CD4-positive, alpha-beta memory T cell (primary cell): ENCODE measurements around the gene TLNRD1. TPM values are rescaled to one million over a fixed set of nuclear protein-coding genes. Genes with fewer than 3 reads are reported as not detected.

ENCODE experiments used
- CTCF ChIA-PET: fragments of 350-600 bp; sonication (Branson Sonifier 250); formaldehyde crosslinking; loops from one replicate; lab custom pipeline; 2021; ENCODE audit warnings: inconsistent platforms; ENCODE audit not compliant: partially characterized antibody; lab: Charles Lee
- POLR2A ChIA-PET: fragments of 350-600 bp; sonication (Branson Sonifier 250); formaldehyde crosslinking; loops from one replicate; lab custom pipeline; 2021; ENCODE audit not compliant: partially characterized antibody; lab: Charles Lee
- DNase-seq, 5 donors: peaks; one replicate each; pipeline versions ENCODE4 v3.0.0 to v3.0.0-alpha.2; 2020 to 2022; ENCODE audit warnings: mixed read lengths in 1 of 5
- H3K27ac ChIP-seq: one replicate; pipeline ENCODE4 v1.7.0; 2013; ENCODE audit warnings: low read depth, low read length
- H3K27me3 ChIP-seq: 2 replicates; pipeline ENCODE4 v1.7.0; 2013; ENCODE audit warnings: mild to moderate bottlenecking, low read length, moderate library complexity; ENCODE audit not compliant: insufficient read depth
- H3K36me3 ChIP-seq: 2 replicates; pipeline ENCODE4 v1.7.0; 2013; ENCODE audit warnings: mild to moderate bottlenecking, low read length, moderate library complexity; ENCODE audit not compliant: insufficient read depth
- H3K4me1 ChIP-seq: 2 replicates; pipeline ENCODE4 v1.7.0; 2013; ENCODE audit warnings: mild to moderate bottlenecking, low read length, moderate library complexity; ENCODE audit not compliant: insufficient read depth
- H3K4me3 ChIP-seq, 2 donors: one replicate each; pipeline ENCODE4 v1.7.0; 2013; ENCODE audit warnings: low read length in 2 of 2, mild to moderate bottlenecking in 1 of 2
- H3K9me3 ChIP-seq, 2 donors: one replicate each; pipeline ENCODE4 v1.7.0; 2013; ENCODE audit warnings: low read length in 2 of 2, control low read depth in 1 of 2; ENCODE audit not compliant: control insufficient read depth in 1 of 2
- H3K27ac Mint-ChIP-seq, 7 donors: one replicate each; pipeline ENCODE4 v1.8.0; 2020 to 2021; ENCODE audit warnings: mixed read lengths in 7 of 7, mild to moderate bottlenecking in 6 of 7, inconsistent platforms in 3 of 7, moderate library complexity in 3 of 7
- H3K27me3 Mint-ChIP-seq, 2 donors: one replicate each; pipeline ENCODE4 v1.8.0; 2020 to 2021; ENCODE audit warnings: mixed read lengths in 2 of 2
- H3K36me3 Mint-ChIP-seq, 2 donors: one replicate each; pipeline ENCODE4 v1.8.0; 2020 to 2021; ENCODE audit warnings: mixed read lengths in 2 of 2, inconsistent platforms in 1 of 2, mild to moderate bottlenecking in 1 of 2
- H3K4me1 Mint-ChIP-seq, 4 donors: one replicate each; pipeline ENCODE4 v1.8.0; 2020 to 2021; ENCODE audit warnings: mixed read lengths in 4 of 4, mild to moderate bottlenecking in 1 of 4
- H3K4me3 Mint-ChIP-seq, 8 donors: one replicate each; pipeline ENCODE4 v1.8.0; 2020 to 2021; ENCODE audit warnings: mixed read lengths in 8 of 8, mild to moderate bottlenecking in 7 of 8, moderate library complexity in 6 of 8, inconsistent platforms in 3 of 8
- H3K9me3 Mint-ChIP-seq, 8 donors: one replicate each; pipeline ENCODE4 v1.8.0; 2020 to 2021; ENCODE audit warnings: mixed read lengths in 8 of 8, mild to moderate bottlenecking in 5 of 8, inconsistent platforms in 3 of 8, moderate library complexity in 1 of 8
- intact Hi-C: fragments of 100-400 bp; cut with micrococcal nuclease; formaldehyde crosslinking; loops from one replicate; pipeline ENCODE4 v1.15.1; 2023
- polyA plus RNA-seq, 2 donors: library from polyadenylated mRNA; unstranded; fragments of 300-500 nt; fragmentation: Illumina TruSeq; gene quantifications; one replicate each; pipeline ENCODE4 v1.2.3, GENCODE V29; 2021
- total RNA-seq, 2 experiments: library from RNA; stranded (reverse); gene quantifications; one replicate each; pipeline ENCODE4 v1.2.3, GENCODE V29; 2021

The TLNRD1 gene
- total and polyA plus RNA-seq, 4 experiments from 2014 or later: 2.4 to 29.8 (median 17.5) TPM

- Mint-ChIP-seq H3K4me3 (peak overlapping the region; percentile 52 to 81 (median 73)), H3K4me1 (peaks cover 37 to 67% (median 53%) of the 10 kb centered on the region in 4 donors), H3K36me3 (peaks cover 9 to 26% of the 10 kb centered on the region in 2 donors), H3K27me3 (peaks cover 0 to 1% of the 10 kb centered on the region in 2 donors), H3K27ac (no peak overlapping the region), H3K9me3 (peaks cover 0 to under 1% (median 0%) of the 10 kb centered on the region in 8 donors)
- DNase-seq: peak in 2 of 5 donors; percentile 23 to 50
- H3K36me3 ChIP-seq: peaks cover 7% of the 10 kb centered on the region
- ChIA-PET POLR2A (interaction anchor here (0.6 to 6.0 kb wide), 11 partner anchors 13 to 307 kb away, joined by 3 to 109 read pairs (median 7); partner anchors contain the start of genes ABHD17C and MESD), CTCF (interaction anchor here (0.8 to 1.0 kb wide), 2 partner anchors 25 to 264 kb away, joined by 3 read pairs; no protein-coding TSS in a partner anchor)
- H3K9me3 ChIP-seq: no peaks in the 10 kb centered on the region
- intact Hi-C loops: loop anchor here (10.0 kb wide), 1 partner anchor 292 kb away; no protein-coding TSS in a partner anchor
- H3K4me1 ChIP-seq: peaks cover 46% of the 10 kb centered on the region
- H3K27me3 ChIP-seq: no peaks in the 10 kb centered on the region
- peak overlapping the region in 1 of 2 donors; percentile 91 for H3K4me3 ChIP-seq
- H3K27ac ChIP-seq: peak overlapping the region; percentile 95
Observed at GRCh38 chr15:81002331-81003096, 1.8 kb downstream of the TLNRD1 start.

- CTCF ChIA-PET: no interaction called here
- POLR2A ChIA-PET: interaction anchor here (6.0 kb wide), 1 partner anchor 14 kb away, joined by 109 read pairs; the partner anchor contains the start of gene MESD
Observed at GRCh38 chr15:81003097-81003350, 2.3 kb downstream of the TLNRD1 start.

GRCh38 chr15:81006124-81006523 is 5.4 kb downstream of the TLNRD1 start:
- no peaks in the 10 kb centered on the region for H3K9me3 Mint-ChIP-seq
- H3K4me3 ChIP-seq: no peak overlapping the region
- H3K27me3 Mint-ChIP-seq: no peaks in the 10 kb centered on the region
- no peak overlapping the region for H3K4me3 Mint-ChIP-seq
- peaks cover 38 to 73% (median 52%) of the 10 kb centered on the region in 4 donors for H3K4me1 Mint-ChIP-seq
- ChIA-PET CTCF (interaction anchor here (0.9 kb wide), 1 partner anchor 8 kb away, joined by 3 read pairs; no protein-coding TSS in a partner anchor), POLR2A (interaction anchor here (1.4 kb wide), 1 partner anchor 17 kb away, joined by 3 read pairs; no protein-coding TSS in a partner anchor)
- H3K9me3 ChIP-seq: no peaks in the 10 kb centered on the region
- peak overlapping the region in 2 of 7 donors; percentile 25 to 92 for H3K27ac Mint-ChIP-seq
- H3K36me3 ChIP-seq: peaks cover 7% of the 10 kb centered on the region
- peaks cover 41% of the 10 kb centered on the region for H3K4me1 ChIP-seq
- H3K27ac ChIP-seq: no peak overlapping the region
- no peak for DNase-seq
- peaks cover 9 to 23% of the 10 kb centered on the region in 2 donors for H3K36me3 Mint-ChIP-seq
- no peaks in the 10 kb centered on the region for H3K27me3 ChIP-seq
- intact Hi-C loops: loop anchor here (10.0 kb wide), 1 partner anchor 289 kb away; no protein-coding TSS in a partner anchor

More at GRCh38 chr15:81003097-81003350, 2.3 kb downstream of the TLNRD1 start:
- Histone ChIP-seq H3K27ac (no peak overlapping the region), H3K4me3 (no peak overlapping the region), H3K4me1 (peaks cover 51% of the 10 kb centered on the region), H3K9me3 (no peaks in the 10 kb centered on the region), H3K27me3 (no peaks in the 10 kb centered on the region), H3K36me3 (peaks cover 7% of the 10 kb centered on the region)
- peaks cover 9 to 26% of the 10 kb centered on the region in 2 donors for H3K36me3 Mint-ChIP-seq
- intact Hi-C loops: loop anchor here (10.0 kb wide), 1 partner anchor 292 kb away; no protein-coding TSS in a partner anchor
- peak overlapping the region; percentile 48 to 86 (median 77) for H3K4me3 Mint-ChIP-seq
- H3K27ac Mint-ChIP-seq: peak overlapping the region in 2 of 7 donors; percentile 59 to 92
- H3K9me3 Mint-ChIP-seq: no peaks in the 10 kb centered on the region
- DNase-seq: no peak
- H3K4me1 Mint-ChIP-seq: peaks cover 41 to 68% (median 53%) of the 10 kb centered on the region in 4 donors
- peaks cover 0 to 1% of the 10 kb centered on the region in 2 donors for H3K27me3 Mint-ChIP-seq

- CTCF ChIA-PET: interaction anchor here (2.0 kb wide), 1 partner anchor 258 kb away, joined by 11 read pairs; no protein-coding TSS in a partner anchor
- POLR2A ChIA-PET: interaction anchor here (1.1 to 1.4 kb wide), 3 partner anchors 18 to 298 kb away, joined by 3 to 4 read pairs (median 3); no protein-coding TSS in a partner anchor
- peaks cover 38% of the 10 kb centered on the region for H3K4me1 ChIP-seq
- H3K4me3 ChIP-seq: no peak overlapping the region
- H3K27me3 ChIP-seq: no peaks in the 10 kb centered on the region
- no peak for DNase-seq
- intact Hi-C loops: loop anchor here (10.0 kb wide), 1 partner anchor 287 kb away; no protein-coding TSS in a partner anchor
- Mint-ChIP-seq H3K4me3 (peak overlapping the region in 1 of 8 donors; percentile 20), H3K4me1 (peaks cover 40 to 78% (median 57%) of the 10 kb centered on the region in 4 donors), H3K9me3 (no peaks in the 10 kb centered on the region), H3K36me3 (peaks cover 9 to 23% of the 10 kb centered on the region in 2 donors), H3K27ac (peak overlapping the region in 2 of 7 donors; percentile 41 to 66), H3K27me3 (no peaks in the 10 kb centered on the region)
- no peaks in the 10 kb centered on the region for H3K9me3 ChIP-seq
- H3K27ac ChIP-seq: no peak overlapping the region
- peaks cover 7% of the 10 kb centered on the region for H3K36me3 ChIP-seq
Observed at GRCh38 chr15:81007428-81008064, 6.8 kb downstream of the TLNRD1 start.

GRCh38 chr15:81008312-81008711 is 7.6 kb downstream of the TLNRD1 start:
- Mint-ChIP-seq H3K36me3 (peaks cover 7 to 21% of the 10 kb centered on the region in 2 donors), H3K27ac (peak overlapping the region in 4 of 7 donors; percentile 13 to 48 (median 38)), H3K4me1 (peaks cover 40 to 71% (median 54%) of the 10 kb centered on the region in 4 donors), H3K4me3 (peak overlapping the region in 1 of 8 donors; percentile 20), H3K27me3 (no peaks in the 10 kb centered on the region), H3K9me3 (no peaks in the 10 kb centered on the region)
- no peak for DNase-seq
- Histone ChIP-seq H3K27me3 (no peaks in the 10 kb centered on the region), H3K27ac (no peak overlapping the region), H3K36me3 (peaks cover 7% of the 10 kb centered on the region), H3K4me3 (no peak overlapping the region), H3K9me3 (no peaks in the 10 kb centered on the region), H3K4me1 (peaks cover 30% of the 10 kb centered on the region)
- ChIA-PET CTCF (interaction anchor here (2.0 kb wide), 1 partner anchor 258 kb away, joined by 11 read pairs; no protein-coding TSS in a partner anchor), POLR2A (interaction anchor here (1.1 to 1.2 kb wide), 3 partner anchors 10 to 297 kb away, joined by 3 to 4 read pairs (median 3); no protein-coding TSS in a partner anchor)
- intact Hi-C loops: loop anchor here (10.0 kb wide), 1 partner anchor 286 kb away; no protein-coding TSS in a partner anchor

GRCh38 chr15:81010086-81010485 is 9.4 kb downstream of the TLNRD1 start:
- no peak overlapping the region for H3K4me3 Mint-ChIP-seq
- H3K9me3 ChIP-seq: no peaks in the 10 kb centered on the region
- CTCF ChIA-PET: interaction anchor here (1.1 kb wide), 1 partner anchor 256 kb away, joined by 3 read pairs; no protein-coding TSS in a partner anchor
- H3K27me3 ChIP-seq: no peaks in the 10 kb centered on the region
- H3K4me3 ChIP-seq: no peak overlapping the region
- H3K27ac Mint-ChIP-seq: peak overlapping the region in 2 of 7 donors; percentile 41 to 77
- H3K36me3 Mint-ChIP-seq: peaks cover 5 to 8% of the 10 kb centered on the region in 2 donors
- H3K36me3 ChIP-seq: no peaks in the 10 kb centered on the region
- intact Hi-C loops: no loop called here
- no peaks in the 10 kb centered on the region for H3K27me3 Mint-ChIP-seq
- peaks cover 25 to 60% (median 41%) of the 10 kb centered on the region in 4 donors for H3K4me1 Mint-ChIP-seq
- POLR2A ChIA-PET: no interaction called here
- H3K9me3 Mint-ChIP-seq: no peaks in the 10 kb centered on the region
- no peak for DNase-seq
- H3K27ac ChIP-seq: no peak overlapping the region
- H3K4me1 ChIP-seq: peaks cover 12% of the 10 kb centered on the region
